GM19455 (cell line): Measurements from ENCODE around the gene NXPE2.
"Not testable (repeated sequence)": the region's sequence is repeated elsewhere in the genome, so short reads cannot be mapped to it uniquely, and the experiment has no call there.

ENCODE experiments used
- ATAC-seq: cut with Tn5 transposase; IDR thresholded peaks from one replicate; pipeline ENCODE4 v1.9.1; 2021; ENCODE audit not compliant: unreplicated experiment

Gene NXPE2

DNA sequence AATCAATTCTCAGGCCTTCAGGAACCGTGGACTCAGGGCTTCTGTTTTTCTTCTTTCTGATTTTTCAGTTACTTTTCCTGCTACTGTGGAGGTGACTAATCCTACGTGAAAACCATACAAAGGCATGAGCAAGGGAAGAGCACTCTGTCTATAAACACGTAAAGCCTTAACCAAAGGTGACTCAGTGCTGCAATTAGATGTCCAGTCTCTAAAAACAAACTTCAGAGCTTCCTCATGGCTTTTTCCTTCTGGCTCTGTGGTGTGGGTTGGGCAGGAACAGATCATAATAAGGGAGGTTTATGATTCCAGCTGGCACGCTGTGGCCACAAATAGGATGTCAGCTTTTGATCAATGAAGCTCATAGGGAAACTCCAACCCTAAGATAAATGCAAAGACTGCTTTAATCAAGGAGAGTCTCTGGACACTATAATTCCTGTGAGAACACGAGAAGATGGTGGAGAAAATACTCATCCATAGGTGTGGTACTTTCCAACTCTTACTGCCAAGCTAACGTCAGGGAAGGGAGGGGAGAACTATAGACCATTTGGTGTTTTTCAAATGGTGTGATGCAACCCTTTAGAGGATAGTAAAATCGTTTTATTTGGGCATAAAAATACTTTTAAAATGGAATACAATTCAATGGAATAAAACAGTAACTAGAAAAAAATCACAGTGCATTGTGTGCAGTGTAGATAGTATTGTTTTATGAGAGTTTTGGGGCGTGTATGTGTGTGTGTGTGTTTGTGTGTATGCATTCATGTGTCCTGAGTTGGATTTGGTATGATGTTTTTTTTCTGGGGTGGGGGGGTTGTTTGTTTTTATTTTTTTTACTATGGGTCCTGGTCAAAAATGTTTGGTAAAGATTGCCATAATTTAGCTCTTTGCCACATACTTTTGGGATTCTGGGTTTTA lies at the start of gene NXPE2:
Gene NXPE2 (plus strand): TSS at position 403 of the 912 bp plus-strand sequence. CDS start 49 bp downstream, at position 452.
- ATAC-seq = no peak

DNA sequence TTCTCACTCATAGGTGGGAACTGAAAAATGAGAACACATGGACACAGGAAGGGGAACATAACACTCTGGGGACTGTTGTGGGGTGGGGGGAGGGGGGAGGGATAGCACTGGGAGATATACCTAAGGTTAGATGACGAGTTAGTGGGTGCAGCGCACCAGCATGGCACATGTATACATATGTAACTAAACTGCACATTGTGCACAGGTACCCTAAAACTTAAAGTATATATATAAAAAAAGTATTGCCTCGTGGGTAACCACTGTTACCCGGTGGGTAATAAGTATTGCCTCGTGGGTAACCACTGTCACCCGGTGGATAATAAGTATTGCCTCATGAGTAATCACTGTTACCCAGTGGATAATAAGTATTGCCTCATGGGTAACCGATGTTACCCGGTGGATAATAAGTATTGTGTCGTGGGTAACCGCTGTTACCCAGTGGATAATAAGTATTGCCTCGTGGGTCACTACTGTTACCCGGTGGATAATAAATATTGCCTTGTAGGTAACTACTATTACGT lies 46.8 kb upstream of the NXPE2 start:
- ATAC-seq = not testable (repeated sequence)

DNA sequence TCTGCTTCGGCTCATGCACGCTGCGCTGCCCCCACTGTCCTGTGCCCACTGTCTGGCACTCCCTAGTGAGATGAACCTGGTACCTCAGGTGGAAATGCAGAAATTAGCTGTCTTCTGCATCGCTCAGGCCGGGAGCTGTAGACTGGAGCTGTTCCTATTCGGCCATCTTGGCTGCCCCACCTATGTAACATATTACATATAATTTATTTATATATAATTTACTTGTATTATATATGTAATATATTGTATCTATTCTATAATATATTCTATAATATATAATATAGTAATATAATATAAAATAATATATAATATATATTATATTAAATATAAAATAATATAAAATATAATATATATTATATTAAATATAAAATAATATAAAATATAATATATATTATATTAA lies 38.9 kb upstream of the NXPE2 start:
- not testable (repeated sequence) for ATAC-seq

DNA sequence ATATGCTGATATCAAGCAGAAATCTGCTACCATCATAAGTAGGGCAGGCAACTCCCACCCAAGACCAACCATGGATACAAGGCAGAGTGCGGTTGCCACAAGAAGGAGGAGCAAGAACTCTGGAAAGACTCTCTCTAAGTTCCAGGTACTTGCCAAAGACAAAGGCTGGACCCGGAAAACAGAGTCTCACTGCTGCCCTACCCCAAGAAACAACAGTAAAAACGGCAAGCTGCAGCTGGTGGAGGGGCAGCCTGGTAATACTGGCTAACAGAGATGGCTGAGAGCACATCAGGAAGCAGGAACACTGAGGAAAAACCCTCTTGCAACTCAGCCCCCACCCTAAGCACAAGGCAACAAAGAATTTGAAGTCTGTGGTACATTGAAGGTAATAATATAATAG lies 27.7 kb upstream of the NXPE2 start:
- no peak for ATAC-seq

DNA sequence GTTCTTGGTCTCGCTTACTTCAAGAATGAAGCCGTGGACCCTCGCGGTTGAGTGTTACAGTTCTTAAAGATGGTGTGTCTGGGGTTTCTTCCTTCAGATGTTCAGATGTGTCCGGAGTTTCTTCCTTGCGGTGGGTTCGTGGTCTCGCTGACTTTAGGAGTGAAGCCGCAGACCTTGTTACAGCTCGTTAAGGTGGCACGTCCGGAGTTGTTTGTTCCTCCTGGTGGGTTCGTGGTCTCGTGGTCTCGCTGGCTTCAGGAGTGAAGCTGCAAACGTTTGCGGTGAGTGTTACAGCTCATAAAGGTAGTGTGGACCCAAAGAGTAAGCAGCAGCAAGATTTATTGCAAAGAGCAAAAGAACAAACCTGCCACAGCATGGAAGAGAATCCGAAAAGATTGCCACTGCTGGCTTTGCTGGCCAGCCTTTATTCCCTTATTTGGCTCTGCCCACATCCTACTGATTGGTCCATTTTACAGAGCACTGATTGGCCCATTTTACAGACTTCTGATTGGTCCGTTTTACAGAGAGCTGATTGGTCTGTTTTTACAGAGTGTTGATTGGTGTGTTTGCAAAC lies 27.1 kb upstream of the NXPE2 start:
- ATAC-seq = no peak

DNA sequence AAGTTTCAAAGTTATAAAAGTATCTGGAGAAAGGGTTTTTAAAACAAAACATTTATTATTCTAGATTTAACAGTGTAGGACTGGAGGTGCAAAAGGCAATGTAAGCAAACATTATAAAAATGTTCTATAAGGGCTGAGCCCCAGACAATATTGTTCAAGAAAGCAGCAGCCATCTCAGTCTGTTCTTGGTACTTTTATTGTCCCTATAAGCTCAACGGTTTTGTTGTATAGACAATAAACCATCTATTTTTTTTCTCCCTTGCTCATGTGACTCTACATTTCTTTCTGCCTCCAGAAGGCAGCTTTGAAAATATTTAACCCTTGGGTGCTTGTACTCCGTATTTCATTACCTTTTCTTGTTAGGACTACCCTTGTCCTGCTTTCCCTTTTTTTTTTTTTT lies 25.2 kb upstream of the NXPE2 start:
- no peak for ATAC-seq

DNA sequence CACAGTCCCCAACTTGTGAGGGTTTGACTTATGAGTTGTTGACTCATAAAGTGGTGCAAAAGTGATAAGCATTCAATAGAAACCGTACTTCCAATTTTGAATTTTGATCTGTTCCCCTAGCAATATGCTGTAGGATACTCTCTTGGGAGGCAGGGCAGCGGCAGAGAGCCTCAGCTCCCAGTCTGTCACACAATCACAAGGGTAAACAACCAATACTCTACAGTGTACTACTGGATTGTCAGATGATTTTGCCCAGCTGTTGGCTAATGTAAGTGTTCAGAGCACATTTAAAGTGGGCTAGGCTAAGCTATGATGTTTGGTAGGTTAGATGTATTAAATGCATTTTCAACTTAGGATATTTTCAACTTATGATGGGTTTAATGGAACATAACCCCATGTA lies 13.7 kb upstream of the NXPE2 start:
- ATAC-seq = no peak

DNA sequence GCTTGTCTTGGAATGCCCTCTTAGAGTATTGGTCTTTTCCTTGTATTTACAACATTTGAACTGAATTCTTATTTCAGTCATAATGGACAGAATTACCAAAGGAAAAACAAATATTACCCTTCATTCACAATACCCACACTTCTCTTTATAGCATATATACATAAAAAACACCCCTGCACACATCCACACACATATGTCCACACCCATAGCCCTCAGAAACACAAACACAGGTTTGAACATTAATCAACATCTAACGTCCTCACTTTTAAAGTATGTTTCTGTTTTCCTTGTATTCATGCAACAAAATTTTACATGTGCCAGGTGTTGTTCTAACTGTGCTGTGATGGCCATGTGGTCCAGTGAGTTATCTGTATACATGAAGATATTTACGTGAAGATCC lies 11.6 kb upstream of the NXPE2 start:
- no peak for ATAC-seq

DNA sequence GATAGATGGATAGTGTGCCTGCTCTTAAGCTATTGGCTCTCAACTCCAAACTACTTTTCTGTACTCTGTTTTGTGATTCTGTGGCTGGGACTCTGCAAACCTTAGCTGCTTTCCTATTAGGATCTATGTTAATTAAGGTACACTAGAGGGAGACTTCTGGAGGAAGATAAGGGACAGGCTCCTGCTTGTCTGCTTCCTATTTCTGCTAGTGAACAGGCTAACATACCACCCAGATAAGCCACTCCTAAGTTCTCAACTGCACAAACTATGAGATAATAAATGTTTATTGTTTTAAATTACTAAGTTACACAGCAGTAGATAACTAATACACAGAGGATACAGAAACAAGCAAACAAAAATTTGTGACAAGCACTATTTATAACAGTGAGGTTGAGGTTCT lies 10.2 kb upstream of the NXPE2 start:
- no peak for ATAC-seq

DNA sequence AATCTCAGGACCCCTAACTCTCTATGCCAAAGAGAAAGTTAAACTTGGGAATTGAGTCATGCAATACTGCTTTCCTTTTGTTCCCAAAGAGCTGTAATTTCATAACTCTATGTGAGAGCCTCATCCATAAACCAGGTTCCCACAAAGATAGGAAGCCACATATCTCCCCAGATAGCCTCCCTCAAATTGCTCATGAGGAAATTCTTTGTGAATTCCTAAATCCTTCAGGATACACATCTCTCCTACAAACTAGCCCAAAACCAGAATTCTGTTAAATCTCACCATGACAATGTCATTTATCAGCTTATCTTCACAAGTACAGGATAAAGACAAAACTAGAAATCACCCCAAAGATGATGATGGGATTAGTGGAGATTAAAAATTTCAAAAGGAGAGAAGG lies 4.7 kb upstream of the NXPE2 start:
- ATAC-seq = no peak

DNA sequence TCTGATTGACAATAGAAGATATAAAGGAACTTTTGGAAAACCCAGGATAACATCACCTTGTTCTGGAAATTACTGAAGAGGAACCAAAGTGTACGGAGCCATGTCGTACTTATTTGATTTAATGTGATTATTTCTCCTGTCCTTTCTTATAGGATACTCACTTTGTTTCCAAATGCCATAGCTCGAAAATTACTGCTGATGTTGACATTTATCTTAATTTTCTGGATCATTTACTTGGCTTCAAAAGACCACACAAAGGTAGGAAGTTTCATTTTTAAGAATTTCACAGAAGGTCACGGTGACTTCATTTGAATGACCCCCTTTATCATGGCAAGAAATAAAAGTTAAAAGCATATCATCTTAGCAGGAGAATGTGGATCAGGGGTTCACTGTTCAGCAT lies 1.2 kb downstream of the NXPE2 start:
- ATAC-seq = no peak

DNA sequence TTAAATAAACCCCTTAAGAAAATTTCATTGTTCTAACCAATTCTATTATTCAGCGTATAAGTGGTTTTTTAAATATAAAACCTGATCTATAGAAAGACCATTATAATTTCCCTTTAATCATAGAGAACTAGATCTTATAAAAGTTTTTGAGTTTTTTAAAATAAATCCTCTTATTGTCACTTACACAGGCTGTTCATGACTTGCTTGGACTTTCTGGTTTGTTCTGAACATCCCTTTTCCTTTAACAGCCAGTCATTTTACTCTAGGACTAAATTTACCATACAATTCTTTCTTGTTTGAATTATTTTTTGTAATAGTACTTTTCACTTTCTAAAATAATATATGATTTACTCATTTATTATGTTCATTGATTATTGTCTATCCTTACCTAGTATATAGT lies 4.7 kb downstream of the NXPE2 start:
- no peak for ATAC-seq

DNA sequence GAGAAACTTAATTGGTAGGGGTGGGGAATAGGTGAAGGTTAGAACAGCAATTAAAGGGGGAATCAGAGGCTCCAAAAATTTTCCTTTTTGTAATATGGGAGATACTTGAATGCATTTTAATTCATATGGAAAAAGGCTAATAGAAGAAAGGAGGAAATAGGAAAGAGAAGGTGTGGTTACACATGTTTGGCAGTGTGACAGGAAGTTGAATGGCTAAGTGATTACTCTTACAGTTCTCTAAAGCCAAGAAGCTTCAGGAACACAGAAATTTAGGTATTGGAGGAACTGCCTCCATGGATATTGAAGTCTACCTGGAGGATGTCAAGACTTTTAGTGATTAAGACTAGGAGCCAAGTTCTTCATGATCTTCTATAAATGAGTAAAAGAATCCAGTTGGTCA lies 6.3 kb downstream of the NXPE2 start:
- ATAC-seq = no peak

DNA sequence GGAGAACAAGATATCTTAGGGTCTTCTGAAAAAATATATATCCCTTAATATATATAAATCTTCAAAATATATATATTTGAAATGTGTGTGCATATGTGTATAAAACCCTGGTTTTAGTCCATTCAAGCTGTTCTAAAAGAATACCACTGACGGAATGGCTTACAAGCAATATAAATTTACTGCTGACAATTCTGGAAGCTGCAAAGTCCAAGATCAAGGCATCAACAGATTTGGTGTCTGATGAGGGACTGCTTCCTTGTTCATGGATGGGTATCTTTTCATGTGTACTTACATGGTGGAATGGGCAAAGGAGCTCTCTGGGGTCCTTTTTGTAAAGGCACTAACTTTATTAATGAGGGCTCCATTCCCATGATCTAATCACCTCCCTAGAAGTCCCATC lies 6.8 kb downstream of the NXPE2 start:
- no peak for ATAC-seq

DNA sequence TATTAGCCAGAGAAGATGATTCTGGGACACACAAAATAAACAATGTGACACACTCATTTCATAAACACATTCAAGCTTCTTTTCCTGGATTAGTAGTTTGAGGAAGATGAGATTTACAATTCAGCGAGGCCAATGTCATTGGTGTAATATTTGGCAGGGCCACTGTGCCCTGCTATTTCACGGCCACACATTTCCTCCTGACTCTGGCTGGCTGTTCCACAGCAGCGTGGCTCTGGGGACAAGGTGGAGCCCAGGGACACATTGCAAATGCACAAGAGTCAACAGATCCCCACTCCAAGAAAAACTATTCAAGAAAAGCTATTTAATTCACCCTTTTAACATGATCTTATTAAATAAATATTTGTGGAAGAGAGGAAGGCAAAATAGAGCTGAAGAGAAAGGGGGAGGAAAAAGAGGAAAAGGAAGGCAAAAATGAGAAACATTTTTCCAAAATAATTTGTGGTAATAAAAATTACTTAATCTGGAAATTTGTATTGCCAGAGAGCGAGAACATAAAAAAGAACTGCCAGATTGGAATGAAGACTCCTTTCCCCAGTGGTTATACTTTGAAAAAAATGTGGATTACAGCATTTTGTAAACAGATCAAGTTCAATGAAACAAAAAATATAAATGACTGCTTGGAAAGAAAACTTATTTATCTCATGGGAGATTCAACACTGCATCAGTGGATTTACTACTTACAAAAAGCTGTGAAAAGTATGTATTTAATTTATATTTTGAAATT lies 27.1 kb downstream of the NXPE2 start:
- no peak for ATAC-seq

DNA sequence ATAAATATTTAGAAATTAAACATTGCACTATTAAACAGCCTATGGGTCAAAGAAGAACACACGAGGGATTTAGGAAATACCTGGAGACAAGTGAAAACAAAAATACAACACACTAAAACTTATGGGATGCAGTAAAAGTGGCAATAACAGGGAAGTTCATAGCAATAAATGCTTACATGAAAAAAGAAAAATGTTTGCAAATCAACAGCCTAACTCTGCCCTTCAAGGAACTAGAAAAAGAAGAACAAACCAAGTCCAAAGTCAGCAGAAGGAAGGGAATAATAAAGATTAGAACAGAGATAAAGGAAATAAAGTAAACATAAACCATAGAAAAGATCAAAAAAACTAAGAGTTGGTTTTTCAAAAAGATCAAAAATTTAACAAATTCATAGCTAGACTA lies 31.6 kb downstream of the NXPE2 start:
- no peak for ATAC-seq

DNA sequence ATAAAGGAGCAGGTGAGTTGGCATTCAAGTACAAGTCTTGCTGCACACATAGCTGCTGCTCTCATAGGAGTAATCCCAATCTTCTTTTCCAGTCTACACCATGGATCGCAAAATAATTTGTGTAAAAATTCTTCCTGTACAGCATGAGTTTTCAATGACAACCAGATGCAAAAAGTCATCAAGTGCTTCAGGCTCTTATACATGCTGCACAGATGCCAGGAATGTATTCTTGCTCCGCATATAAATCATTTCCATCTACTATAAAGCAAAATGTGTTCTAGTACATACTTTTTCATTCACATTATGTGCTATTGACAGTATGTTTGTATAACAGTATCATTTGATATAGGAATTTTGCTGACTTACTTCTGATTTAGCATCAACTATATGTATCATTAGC lies 35.4 kb downstream of the NXPE2 start:
- no peak for ATAC-seq

DNA sequence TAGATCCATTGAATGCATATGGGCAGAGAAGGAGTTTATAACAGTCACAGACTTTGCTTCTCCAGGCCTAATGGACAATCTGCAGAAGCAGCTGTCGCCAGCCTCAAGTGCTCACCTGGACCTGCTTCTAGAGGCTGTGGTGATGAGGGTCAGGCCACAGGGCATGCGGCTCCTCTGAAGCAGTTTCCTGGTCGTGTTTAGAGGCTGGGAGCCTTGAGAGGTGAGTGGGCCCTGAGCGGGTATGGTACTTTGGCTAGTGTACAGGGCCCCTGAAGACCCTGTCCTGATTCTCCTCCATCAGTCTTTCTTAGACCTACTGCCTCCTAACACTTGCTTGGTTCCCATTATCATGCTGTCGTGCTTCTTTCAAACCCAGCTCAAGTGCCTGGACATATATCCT lies 41.2 kb downstream of the NXPE2 start:
- ATAC-seq = no peak

DNA sequence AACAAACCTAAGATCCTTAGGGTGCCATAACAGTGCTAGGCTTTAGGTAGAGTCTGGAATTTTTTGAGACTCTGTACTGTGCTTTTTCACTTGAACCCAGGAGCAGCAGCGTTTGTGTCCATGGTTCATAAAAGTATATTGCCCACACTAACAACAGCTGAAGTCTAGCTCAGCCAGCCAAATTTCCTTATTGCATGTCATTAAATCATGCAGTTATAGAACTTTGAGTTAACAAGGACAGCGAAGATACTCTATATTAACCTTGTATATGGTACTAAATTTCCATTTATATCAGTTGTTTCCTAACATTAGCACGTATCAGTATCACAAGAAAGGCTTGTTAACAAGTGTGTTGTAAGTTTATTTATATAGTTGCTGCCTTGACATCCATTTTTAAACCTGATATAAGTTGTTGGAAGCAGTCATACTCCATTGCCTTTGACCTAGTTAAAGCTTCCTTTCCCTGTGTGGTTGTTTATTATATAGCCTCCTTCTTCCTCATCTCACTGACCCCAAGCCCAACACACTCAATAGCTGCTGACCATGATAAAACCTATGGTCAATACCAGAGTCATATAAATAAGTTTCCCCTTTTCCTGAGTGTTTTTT lies 46.7 kb downstream of the NXPE2 start:
- ATAC-seq = no peak

DNA sequence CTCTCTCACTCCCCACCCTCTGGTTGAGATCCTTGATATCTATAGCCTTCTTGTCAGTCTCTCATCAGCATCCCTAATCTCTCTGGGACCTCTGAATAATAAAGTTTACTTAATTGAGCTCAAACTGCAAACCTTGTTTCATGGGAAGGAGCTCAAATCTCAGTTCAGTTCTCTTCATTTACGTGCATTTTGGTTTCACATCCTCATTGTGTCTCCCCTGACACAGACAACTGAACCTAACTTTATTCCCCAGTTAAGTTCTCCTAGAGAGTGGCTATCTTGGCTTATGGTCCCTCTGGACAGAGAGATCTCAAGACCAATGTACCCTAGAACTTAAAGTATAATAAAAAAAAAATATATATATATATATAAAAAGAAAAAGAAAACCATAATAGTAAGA lies 47.3 kb downstream of the NXPE2 start:
- ATAC-seq = no peak

DNA sequence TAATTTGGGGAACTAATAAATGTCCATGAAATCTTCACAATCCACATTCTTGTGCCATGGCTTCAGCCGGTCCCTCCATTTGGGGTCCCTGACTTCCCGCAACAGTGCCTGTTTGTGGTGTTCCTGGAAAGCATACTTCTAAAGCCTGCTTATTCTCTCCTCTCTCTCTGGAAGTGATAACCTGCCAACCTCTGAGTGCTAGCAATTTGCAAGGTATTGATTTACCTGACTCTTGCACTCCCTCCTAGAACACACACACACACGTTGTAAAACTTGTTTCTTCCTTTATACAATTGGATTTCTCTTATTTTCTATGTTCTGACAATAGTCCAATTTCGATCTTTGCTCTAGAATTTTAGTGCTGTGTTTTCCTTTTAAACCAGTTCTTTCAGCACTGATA lies 58.5 kb downstream of the NXPE2 start:
- no peak for ATAC-seq
